MM.1S (cell line): ENCODE results near the gene EIF4G1.

ENCODE experiments used
- DNase-seq: peaks from one replicate; pipeline ENCODE4 v3.0.0-alpha.2; 2015
- H2AFZ ChIP-seq: fragments of 300-600 bp; sonication (generic); 2 replicates; pipeline ENCODE4 v1.6.0; 2016; ENCODE audit warnings: antibody characterized with exemption, low read length
- H3F3A ChIP-seq: fragments of 300-600 bp; sonication (generic); 2 replicates; pipeline ENCODE4 v1.6.1; 2016; ENCODE audit warnings: mild to moderate bottlenecking, antibody characterized with exemption, low read length, moderate library complexity, mixed read lengths; ENCODE audit not compliant: insufficient read depth
- H3K27ac ChIP-seq: fragments of 300-600 bp; sonication (generic); 2 replicates; pipeline ENCODE4 v1.5.1; 2016; ENCODE audit warnings: mild to moderate bottlenecking, low read length
- H3K27me3 ChIP-seq: fragments of 300-600 bp; sonication (generic); replicated peaks from 2 replicates; pipeline ENCODE4 v1.6.0; 2016; ENCODE audit warnings: low read length; ENCODE audit not compliant: insufficient read depth
- H3K36me3 ChIP-seq: fragments of 300-600 bp; sonication (generic); replicated peaks from 2 replicates; pipeline ENCODE4 v1.6.1; 2016; ENCODE audit warnings: mild to moderate bottlenecking, low read length, mixed read lengths; ENCODE audit not compliant: insufficient read depth
- H3K4me1 ChIP-seq: fragments of 300-600 bp; sonication (generic); 2 replicates; pipeline ENCODE4 v1.6.1; 2016; ENCODE audit warnings: low read length, mixed read lengths
- H3K4me2 ChIP-seq: fragments of 300-600 bp; sonication (generic); 2 replicates; pipeline ENCODE4 v1.6.0; 2016; ENCODE audit warnings: low read depth, low read length
- H3K4me3 ChIP-seq: fragments of 300-600 bp; sonication (generic); 2 replicates; pipeline ENCODE4 v1.5.1; 2016; ENCODE audit warnings: low read length, mixed read lengths
- H3K79me2 ChIP-seq: fragments of 300-600 bp; sonication (generic); 2 replicates; pipeline ENCODE4 v1.6.1; 2016; ENCODE audit warnings: mixed run types, low read length, mixed read lengths
- H3K9ac ChIP-seq: fragments of 300-600 bp; sonication (generic); 2 replicates; pipeline ENCODE4 v1.6.1; 2016; ENCODE audit warnings: low read length, mixed read lengths
- H3K9me2 ChIP-seq: fragments of 300-600 bp; sonication (generic); replicated peaks from 2 replicates; pipeline ENCODE4 v1.6.1; 2016; ENCODE audit warnings: mild to moderate bottlenecking, low read length, mixed read lengths; ENCODE audit not compliant: insufficient read depth
- H3K9me3 ChIP-seq: fragments of 300-600 bp; sonication (generic); replicated peaks from 2 replicates; pipeline ENCODE4 v1.6.1; 2016; ENCODE audit warnings: mild to moderate bottlenecking, low read length, mixed read lengths; ENCODE audit not compliant: insufficient read depth
- H4K20me1 ChIP-seq: fragments of 300-600 bp; sonication (generic); 2 replicates; pipeline ENCODE4 v1.6.1; 2016; ENCODE audit warnings: mild to moderate bottlenecking, low read length, moderate library complexity, mixed read lengths; ENCODE audit not compliant: insufficient read depth
- EZH2 ChIP-seq: fragments of 300-600 bp; sonication (generic); optimal IDR thresholded peaks from 2 replicates; pipeline ENCODE3; 2017; ENCODE audit warnings: low read depth, mild to moderate bottlenecking, antibody characterized with exemption, low read length, mixed read lengths
- EZH2phosphoT487 ChIP-seq: fragments of 300-600 bp; sonication (generic); IDR thresholded peaks from 2 replicates; pipeline ENCODE4 v1.6.1; 2018; ENCODE audit warnings: antibody characterized with exemption, low read length
- TF ChIP-seq, protein P1 (sequence below): fragments of 300-600 bp; sonication (generic); IDR thresholded peaks from 2 replicates; pipeline ENCODE4 v1.5.1; 2016; ENCODE audit warnings: antibody characterized with exemption, low read length, mixed read lengths

Gene EIF4G1

DNA sequence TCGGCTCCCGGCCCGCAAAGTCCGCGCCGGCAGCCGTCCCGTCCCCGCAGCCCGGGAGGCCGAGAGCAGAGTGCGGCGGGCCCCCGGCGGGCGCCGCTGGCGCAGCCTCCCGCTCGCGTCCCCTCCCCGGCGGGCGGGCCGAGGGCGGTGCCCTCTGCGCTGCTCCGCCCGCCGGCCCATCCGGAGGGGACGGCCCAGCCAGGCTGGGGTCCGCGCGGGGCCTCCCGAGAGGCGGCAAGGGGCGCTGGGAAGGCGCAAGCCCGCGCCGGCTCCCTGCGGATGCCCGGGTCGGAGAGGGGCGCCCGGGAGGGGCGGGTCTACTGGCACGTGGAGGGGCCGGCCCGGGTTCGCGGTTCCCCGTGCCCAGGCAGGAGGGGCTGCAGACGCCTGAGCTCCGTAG, 47.1 kb downstream of the EIF4G1 start, which contains the start of the genes CLCN2 and POLR2H:
TSS of gene CLCN2 (minus strand) at position 74 of the 400 bp plus-strand sequence. CDS start 126 bp downstream, outside the sequence.
TSS of gene POLR2H (plus strand) at position 179 of the 400 bp plus-strand sequence. CDS start 1,783 bp downstream, outside the sequence.
- no peaks in the 10 kb centered on the region for H3K27me3 ChIP-seq
- H3K36me3 ChIP-seq: 0 out of 2 replicates have a peak, but pooled peaks cover 5% of the 10 kb centered on the region
- peak within 1 kb of the TSS; percentile 93 for H2AFZ ChIP-seq
- H4K20me1 ChIP-seq: no peaks in the 10 kb centered on the region
- peaks cover 19% of the 10 kb centered on the region for H3F3A ChIP-seq
- H3K9me3 ChIP-seq: no peaks in the 10 kb centered on the region
- H3K4me1 ChIP-seq: 0 out of 2 replicates have a peak, but pooled peaks cover 6% of the 10 kb centered on the region
- H3K4me2 ChIP-seq: peak within 1 kb of the TSS; percentile 94
- H3K27ac ChIP-seq: peak within 1 kb of the TSS; percentile 74; the same call in 1 of the 2 replicates
- no peaks in the 10 kb centered on the region for H3K9me2 ChIP-seq
- peak; percentile 74 for DNase-seq
- peaks cover 26% of the 10 kb centered on the region for H3K79me2 ChIP-seq
- peak within 1 kb of the TSS; percentile 73 for H3K9ac ChIP-seq
- peak within 1 kb of the TSS; percentile 84 for H3K4me3 ChIP-seq
- TF ChIP-seq EZH2 (no peak), EZH2phosphoT487 (no peak)
- TF ChIP-seq, protein P1, sequence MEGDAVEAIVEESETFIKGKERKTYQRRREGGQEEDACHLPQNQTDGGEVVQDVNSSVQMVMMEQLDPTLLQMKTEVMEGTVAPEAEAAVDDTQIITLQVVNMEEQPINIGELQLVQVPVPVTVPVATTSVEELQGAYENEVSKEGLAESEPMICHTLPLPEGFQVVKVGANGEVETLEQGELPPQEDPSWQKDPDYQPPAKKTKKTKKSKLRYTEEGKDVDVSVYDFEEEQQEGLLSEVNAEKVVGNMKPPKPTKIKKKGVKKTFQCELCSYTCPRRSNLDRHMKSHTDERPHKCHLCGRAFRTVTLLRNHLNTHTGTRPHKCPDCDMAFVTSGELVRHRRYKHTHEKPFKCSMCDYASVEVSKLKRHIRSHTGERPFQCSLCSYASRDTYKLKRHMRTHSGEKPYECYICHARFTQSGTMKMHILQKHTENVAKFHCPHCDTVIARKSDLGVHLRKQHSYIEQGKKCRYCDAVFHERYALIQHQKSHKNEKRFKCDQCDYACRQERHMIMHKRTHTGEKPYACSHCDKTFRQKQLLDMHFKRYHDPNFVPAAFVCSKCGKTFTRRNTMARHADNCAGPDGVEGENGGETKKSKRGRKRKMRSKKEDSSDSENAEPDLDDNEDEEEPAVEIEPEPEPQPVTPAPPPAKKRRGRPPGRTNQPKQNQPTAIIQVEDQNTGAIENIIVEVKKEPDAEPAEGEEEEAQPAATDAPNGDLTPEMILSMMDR: no peak

DNA sequence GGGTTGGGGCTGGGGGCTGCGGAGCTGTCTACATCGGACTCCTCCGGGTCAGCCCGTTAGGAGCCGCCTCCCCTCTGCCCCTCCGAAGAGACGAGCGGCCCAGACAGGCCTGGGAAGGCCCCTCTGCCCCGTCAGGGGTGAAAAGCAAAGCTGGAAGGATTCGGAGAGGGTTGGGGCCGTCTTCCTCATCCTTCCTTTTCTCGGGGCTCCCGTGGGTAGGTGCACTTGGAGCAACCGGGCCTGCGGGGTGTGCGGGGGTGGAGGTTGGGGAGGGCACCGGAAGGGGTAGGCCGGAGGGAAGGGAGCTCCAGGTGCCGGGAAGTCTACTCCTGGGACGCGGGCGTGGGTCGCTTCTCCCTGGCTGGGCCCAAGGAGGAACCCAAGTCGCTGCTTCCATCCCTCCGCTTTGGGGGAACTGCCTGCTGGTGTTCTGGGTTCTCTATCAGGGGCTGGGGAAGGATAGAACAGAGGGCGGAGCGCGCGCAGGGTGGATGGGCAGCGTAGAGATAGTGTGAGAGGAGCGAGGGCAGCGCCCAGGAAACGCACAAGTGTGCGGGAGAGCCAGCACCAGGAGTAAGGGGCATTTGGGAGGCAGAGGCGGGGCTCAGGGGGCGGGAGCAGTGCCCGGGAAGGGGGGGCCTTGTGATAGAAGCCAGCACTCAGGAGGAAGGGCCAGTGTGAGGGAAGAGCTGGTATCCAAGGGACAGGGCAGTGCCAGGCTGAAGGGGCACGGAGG, 47.7 kb downstream of the EIF4G1 start:
- peak overlapping the region; percentile 86 for H3K4me2 ChIP-seq
- no peaks in the 10 kb centered on the region for H3K27me3 ChIP-seq
- peak; percentile 50 for DNase-seq
- H2AFZ ChIP-seq: peak overlapping the region; percentile 92
- H3K9me2 ChIP-seq: no peaks in the 10 kb centered on the region
- H4K20me1 ChIP-seq: no peaks in the 10 kb centered on the region
- H3K4me3 ChIP-seq: peak overlapping the region; percentile 82
- TF ChIP-seq, protein P1: no peak
- TF ChIP-seq EZH2phosphoT487 (no peak), EZH2 (no peak)
- peaks cover 19% of the 10 kb centered on the region for H3F3A ChIP-seq
- H3K79me2 ChIP-seq: peaks cover 30% of the 10 kb centered on the region
- H3K4me1 ChIP-seq: 0 out of 2 replicates have a peak, but pooled peaks cover 6% of the 10 kb centered on the region
- peak overlapping the region; percentile 73 for H3K9ac ChIP-seq
- no peaks in the 10 kb centered on the region for H3K9me3 ChIP-seq
- peak overlapping the region; percentile 74; the same call in 1 of the 2 replicates for H3K27ac ChIP-seq
- H3K36me3 ChIP-seq: 0 out of 2 replicates have a peak, but pooled peaks cover 5% of the 10 kb centered on the region

DNA sequence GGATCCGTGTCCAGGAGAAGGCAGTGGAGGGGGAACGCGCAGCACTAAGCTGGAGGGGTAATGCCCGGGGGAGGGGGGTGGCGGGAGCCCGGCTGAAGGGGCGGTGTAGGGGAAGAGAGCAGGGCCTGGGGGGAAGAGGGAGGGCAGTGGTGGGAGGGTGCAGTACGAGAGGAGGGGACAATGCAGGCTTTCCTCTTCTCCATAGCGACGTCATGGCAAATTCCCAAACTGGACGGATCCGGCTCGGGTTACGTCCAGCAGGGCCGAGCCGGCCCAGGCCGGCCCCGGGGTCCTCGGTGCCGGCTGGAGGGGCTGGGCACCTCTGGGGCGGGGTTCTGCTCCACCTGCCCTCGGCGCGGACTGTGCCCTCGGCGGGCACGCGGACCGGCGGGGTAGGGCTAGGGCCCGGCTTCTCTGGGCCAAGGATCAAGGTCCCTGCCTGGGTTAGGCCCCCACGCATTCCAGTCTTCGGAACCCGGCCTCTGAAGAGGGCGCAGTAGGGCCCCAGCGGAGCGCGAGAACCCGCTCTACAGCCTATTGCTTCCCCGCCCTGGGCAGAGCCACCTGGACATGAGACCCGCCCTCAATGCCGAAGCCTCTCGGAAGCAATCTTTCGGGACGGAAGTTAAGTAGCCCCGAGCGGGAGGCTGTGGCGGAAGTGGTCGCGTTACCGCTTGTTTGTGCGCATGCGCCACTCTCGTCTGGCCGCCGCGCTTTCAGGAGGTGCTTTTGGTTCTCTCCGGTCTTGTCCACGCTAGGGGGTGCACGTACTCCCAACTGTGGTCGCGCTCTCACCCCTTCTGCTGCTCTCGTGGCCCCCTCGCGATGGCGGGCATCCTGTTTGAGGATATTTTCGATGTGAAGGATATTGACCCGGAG, 48.5 kb downstream of the EIF4G1 start:
- Histone ChIP-seq H3K27ac (peak overlapping the region; percentile 74), H3K9me3 (no peaks in the 10 kb centered on the region), H3K4me2 (peak overlapping the region; percentile 86), H3K36me3 (0 out of 2 replicates have a peak, but pooled peaks cover 7% of the 10 kb centered on the region), H3K27me3 (no peaks in the 10 kb centered on the region), H2AFZ (peak overlapping the region; percentile 92), H4K20me1 (no peaks in the 10 kb centered on the region), H3F3A (peaks cover 19% of the 10 kb centered on the region), H3K4me3 (peak overlapping the region; percentile 82), H3K4me1 (0 out of 2 replicates have a peak, but pooled peaks cover 6% of the 10 kb centered on the region), H3K9me2 (no peaks in the 10 kb centered on the region), H3K79me2 (peaks cover 30% of the 10 kb centered on the region), H3K9ac (peak overlapping the region; percentile 73)
- peak; percentile 100 for DNase-seq
- TF ChIP-seq, protein P1: peak; percentile 88
- no peak for TF ChIP-seq EZH2phosphoT487
